Measurements from ENCODE around the gene TUSC2. TPM values are rescaled to one million over a fixed set of nuclear protein-coding genes. Genes with fewer than 3 reads are reported as not detected.
A peak's percentile ranks its signal among the peaks of the same experiment; 100 is the strongest.

TUSC2 gene
- total and polyA plus RNA-seq, 9 of the 15 experiments (the other 6 are each of a cell fraction or from before 2014, with no cell fraction given): 2.8 to 67.5 (median 25.8) TPM

GRCh38 chr3:50359760-50360110 lies 31.7 kb upstream of the TUSC2 start (continued):
- TF ChIP-seq ATF1 (CRISPR knock-in tag; IDR thresholded peaks at IDR 0.05): no peak
- TF ChIP-seq ATF1 (tag; IDR thresholded peaks at IDR 0.05): peak; percentile 44; the same call in 1 of the 2 replicates
- no peak for TF ChIP-seq USF1 (CRISPR knock-in tag; IDR thresholded peaks at IDR 0.05)
- no peak for TF ChIP-seq MLX (CRISPR knock-in tag; conservative IDR thresholded peaks at IDR 0.05)

GRCh38 chr3:50358911-50359759 lies 31.1 kb upstream of the TUSC2 start, which contains the start of gene TMEM115:
TMEM115 (minus strand) TSS chr3:50359521; CDS start chr3:50359063, 458 bp downstream.
- Histone ChIP-seq H3K4me2 (ENCODE audit: insufficient read depth, low read length) (peak within 1 kb of the TSS; percentile 95), H2AFZ (ENCODE audit: low read depth, low read length) (peak within 1 kb of the TSS; percentile 97), H3K79me2 (ENCODE audit: control insufficient read depth, insufficient read depth, low read length) (peaks cover 41% of the 10 kb centered on the region), H3K9ac (ENCODE audit: insufficient read depth in 1 of 2, low read depth in 2 of 2, low read length in 2 of 2) (peak within 1 kb of the TSS; percentile 74 to 99), H3K4me1 (replicated peaks in 1 of 2; ENCODE audit: control insufficient read depth in 2 of 2, insufficient read depth in 2 of 2, low read length in 2 of 2) (peaks cover 29 to 39% of the 10 kb centered on the region in 2 experiments; a peak in 4 of 5 replicates), H3K4me3 (peak within 1 kb of the TSS; percentile 62), H4K20me1 (replicated peaks; ENCODE audit: control insufficient read depth, insufficient read depth, low read length) (peaks cover 31% of the 10 kb centered on the region; the same call in 1 of the 2 replicates), H3K9me3 (replicated peaks; ENCODE audit: control insufficient read depth, insufficient read depth, low read depth, low read length) (no peaks in the 10 kb centered on the region), H3K9me1 (ENCODE audit: control insufficient read depth, insufficient read depth, low read length) (peaks cover 6% of the 10 kb centered on the region), H3K36me3 (ENCODE audit: control insufficient read depth, insufficient read depth, low read length) (peaks cover 30% of the 10 kb centered on the region; the same call in 2 of the 3 replicates), H3K27ac (ENCODE audit: extremely low read depth, low read depth, low read length) (peak within 1 kb of the TSS; percentile 78), H3K27me3 (ENCODE audit: control insufficient read depth in 2 of 2, insufficient read depth in 2 of 2, low read length in 2 of 2) (no peaks in the 10 kb centered on the region)
- intact Hi-C loops (cut with micrococcal nuclease): loop anchor here (5.0 kb wide), 1 partner anchor 253 kb away; the partner anchor contains the start of gene CISH
- DNase-seq (ENCODE audit: extremely low read depth in 1 of 4, low spot score in 3 of 4) (peak; percentile 88 to 96 (median 92)), ATAC-seq (peak; percentile 97), FAIRE-seq (peak; percentile 100)
- TSS peak; percentile 64 for BruUV-seq (replicated peaks)
- CTCF ChIA-PET (ENCODE audit: low intra/inter-chr PET ratio): no interaction called here
- POLR2A ChIA-PET: interaction anchor here (1.3 kb wide), 1 partner anchor 10 kb away, joined by 3 read pairs; no protein-coding TSS in a partner anchor
- in situ Hi-C loops (cut with MboI): no loop called here
- WGBS (ENCODE audit: insufficient coverage, low coverage, missing lambda C conversion rate): 1% methylated on average over 28 of the region's 64 CpGs
- TF ChIP-seq CTBP1 (IDR thresholded peaks at IDR 0.05; ENCODE audit: borderline replicate concordance): 0 out of 2 replicates have a peak, but pooled peaks have one; percentile 38
- TF ChIP-seq C11orf30 (IDR thresholded peaks at IDR 0.05; ENCODE audit: low read depth): peak; percentile 39; the same call in 1 of the 2 replicates
- no peak for TF ChIP-seq SMARCB1 (IDR thresholded peaks at IDR 0.05; ENCODE audit: insufficient read length, low read depth)
- TF ChIP-seq FOS (IDR thresholded peaks at IDR 0.05; ENCODE audit: extremely low read depth, insufficient read length): no peak
- no peak for TF ChIP-seq CBX5 (IDR thresholded peaks at IDR 0.05; ENCODE audit: borderline replicate concordance, low read depth)
- TF ChIP-seq CAMTA2 (CRISPR knock-in tag; conservative IDR thresholded peaks at IDR 0.05): no peak
- TF ChIP-seq KLF10 (CRISPR knock-in tag; IDR thresholded peaks at IDR 0.05): no peak
- TF ChIP-seq SMAD2 (IDR thresholded peaks at IDR 0.05; ENCODE audit: low read depth, low read length): peak; percentile 89; the same call in 1 of the 2 replicates
- peak; percentile 77; the same call in 1 of the 2 replicates for TF ChIP-seq ZNF395 (CRISPR knock-in tag; IDR thresholded peaks at IDR 0.05)
- no peak for TF ChIP-seq MAFK (IDR thresholded peaks at IDR 0.05; ENCODE audit: low read length)
- TF ChIP-seq SMAD1 (IDR thresholded peaks at IDR 0.05; ENCODE audit: low read depth, low read length, partially characterized antibody): no peak
- peak; percentile 49 for TF ChIP-seq USF1 (CRISPR knock-in tag; IDR thresholded peaks at IDR 0.05)
- TF ChIP-seq ELF4 (CRISPR knock-in tag; IDR thresholded peaks at IDR 0.05): no peak
- peak; percentile 60; the same call in 1 of the 2 replicates for TF ChIP-seq CBFB (CRISPR knock-in tag; IDR thresholded peaks at IDR 0.05)
